ENCODE results near the gene MAP2K6.

The MAP2K6 gene

DNA sequence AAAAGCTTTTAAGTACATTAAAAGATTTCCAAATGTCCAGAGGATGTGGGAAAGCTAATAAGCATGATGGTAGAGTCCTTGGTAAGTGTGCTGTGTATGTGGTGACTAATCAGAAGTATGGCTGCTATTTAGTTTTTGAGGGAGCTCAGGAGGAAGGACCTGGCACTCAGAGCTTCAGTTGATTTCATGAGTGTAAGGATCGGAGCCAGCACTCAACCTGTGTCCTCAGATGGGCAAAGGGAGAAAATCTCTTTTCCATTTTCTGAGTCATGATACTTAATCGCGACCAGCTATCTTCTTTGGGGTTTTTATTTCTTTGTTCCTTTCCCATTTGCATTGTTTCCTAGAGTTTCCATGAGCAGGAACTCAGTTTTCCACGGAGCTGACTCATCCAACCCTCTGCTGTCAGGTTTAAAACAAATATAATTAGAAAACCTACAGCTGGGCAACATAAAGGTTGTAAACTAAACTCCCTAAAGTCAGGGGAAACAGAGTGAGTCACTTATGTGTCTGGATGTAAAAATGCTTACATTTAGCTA, 125.4 kb downstream of the MAP2K6 start:
- no peak for DNase-seq

DNA sequence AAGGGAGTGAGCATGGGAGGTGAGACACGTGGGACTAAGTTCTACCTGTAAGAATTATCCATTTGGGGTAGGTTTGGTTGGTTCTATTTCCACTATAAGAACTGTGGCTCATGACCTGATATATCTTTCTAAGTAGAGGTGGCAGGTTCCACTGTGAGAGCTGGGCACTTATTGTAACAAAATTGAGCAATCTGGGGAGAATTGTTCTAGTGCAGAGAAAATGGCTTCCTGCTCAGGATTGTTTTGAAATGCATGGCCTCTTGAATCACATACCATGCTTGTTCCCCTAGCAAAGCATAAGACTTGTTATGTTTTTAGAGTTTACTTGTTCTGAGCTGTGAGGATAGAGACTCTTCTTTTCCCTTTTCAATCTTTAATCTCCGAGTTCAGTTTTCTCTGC, 125.9 kb downstream of the MAP2K6 start:
- DNase-seq, result no peak

DNA sequence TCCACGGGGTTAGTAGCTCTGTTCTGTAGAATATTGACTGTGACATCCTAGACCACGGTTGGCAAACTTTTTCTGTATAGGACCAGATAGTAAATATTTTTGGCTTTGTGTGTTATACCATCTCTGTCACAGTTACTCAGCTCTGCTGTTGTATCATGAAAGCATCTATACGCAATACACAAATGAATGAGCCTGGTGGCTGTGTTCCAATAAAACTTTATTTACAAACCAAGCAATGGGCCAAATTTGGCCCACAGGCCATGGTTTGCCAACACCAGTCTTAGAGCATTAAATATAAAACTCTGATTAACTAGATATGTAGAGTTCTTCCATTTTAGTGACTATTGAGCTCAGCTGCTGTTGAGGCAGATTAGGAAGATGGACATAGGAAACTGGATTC, 132.7 kb downstream of the MAP2K6 start:
- no peak for DNase-seq

DNA sequence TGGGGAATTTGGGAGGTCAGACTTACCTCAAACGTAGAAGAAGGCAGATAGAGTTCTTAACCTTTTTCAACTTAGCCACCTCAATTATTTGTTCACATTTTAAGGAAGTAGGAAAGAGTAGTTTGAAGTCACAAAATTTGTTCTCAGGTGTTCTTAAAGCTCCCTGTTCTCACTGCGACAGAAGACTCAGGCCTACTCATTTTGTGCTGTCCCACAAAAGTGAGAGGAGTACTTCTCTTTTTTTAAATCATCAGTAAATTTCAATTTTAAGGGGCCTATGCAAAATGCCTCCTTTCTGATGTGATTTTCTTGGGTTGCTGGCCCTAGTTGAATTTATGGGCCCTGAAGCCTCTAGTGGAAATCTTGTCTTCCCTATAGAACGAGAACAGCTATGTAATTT, 133.4 kb downstream of the MAP2K6 start:
- DNase-seq, result no peak

DNA sequence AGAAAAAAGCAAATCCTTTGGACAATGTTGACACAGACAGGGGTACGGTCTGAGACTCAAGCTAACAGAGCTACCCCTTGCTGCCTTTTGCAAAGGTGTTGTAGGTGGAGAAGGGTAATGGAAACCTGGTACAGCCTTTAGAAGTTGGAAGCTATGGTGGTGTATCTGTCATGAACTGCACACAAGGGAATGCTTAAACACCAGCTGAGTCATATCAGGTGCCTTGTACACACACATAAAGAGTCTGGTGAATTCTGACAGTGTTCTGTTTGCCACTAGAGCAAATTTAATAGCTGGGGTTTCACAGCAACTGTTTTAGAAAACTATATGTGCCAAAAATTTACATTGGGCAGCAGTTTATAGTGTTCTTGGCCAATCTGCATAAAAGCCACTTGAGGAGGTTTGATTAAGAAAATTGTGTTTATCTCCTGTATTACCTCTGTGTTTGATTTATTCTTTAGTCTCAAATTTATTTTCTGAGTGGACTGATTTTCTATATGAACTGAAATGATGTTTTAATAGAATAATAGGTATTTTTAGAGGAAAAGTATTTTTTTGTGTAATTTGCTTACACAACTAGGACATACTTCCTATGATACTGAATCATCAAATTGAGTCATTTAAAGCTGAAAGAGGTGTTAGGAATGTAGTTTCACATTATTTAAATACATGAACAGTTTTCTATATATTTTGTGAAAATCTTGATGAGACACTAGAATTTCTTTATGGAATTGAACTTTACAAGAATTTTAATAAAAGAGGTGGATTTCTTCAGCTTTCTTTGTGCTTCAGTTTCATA, 136.9 kb downstream of the MAP2K6 start:
- DNase-seq, result no peak

DNA sequence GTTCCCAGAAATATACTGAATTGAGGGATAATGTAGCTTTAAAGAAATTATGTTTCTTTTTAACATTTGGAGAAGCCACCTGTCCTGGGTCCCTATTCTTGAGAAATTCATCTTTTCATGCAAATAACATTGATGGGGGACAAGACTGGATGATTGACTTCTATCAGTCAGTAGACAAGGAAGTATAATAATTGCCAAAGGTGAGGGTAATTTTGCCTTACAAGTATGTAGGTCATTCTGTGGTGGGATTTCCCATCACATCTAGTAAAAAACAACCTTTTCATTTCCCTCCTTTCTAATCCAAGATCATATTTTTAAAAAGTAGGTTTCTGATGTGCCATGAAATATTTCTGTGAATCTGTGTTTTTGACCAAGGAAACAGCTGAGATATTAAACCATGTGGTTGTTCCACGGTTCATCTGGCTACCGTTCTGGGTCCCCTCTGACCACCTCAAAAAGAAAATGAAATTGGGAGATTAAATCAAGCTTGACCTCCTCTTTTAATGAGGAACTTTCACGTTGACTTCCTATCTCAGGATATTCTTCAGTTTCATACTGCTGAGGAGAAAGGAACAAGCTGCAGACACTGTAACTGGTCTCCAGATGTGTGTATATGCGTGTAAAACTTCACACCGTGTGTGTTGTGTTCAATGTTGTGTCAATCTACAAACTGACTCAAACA, 138.6 kb downstream of the MAP2K6 start:
- no peak for DNase-seq

DNA sequence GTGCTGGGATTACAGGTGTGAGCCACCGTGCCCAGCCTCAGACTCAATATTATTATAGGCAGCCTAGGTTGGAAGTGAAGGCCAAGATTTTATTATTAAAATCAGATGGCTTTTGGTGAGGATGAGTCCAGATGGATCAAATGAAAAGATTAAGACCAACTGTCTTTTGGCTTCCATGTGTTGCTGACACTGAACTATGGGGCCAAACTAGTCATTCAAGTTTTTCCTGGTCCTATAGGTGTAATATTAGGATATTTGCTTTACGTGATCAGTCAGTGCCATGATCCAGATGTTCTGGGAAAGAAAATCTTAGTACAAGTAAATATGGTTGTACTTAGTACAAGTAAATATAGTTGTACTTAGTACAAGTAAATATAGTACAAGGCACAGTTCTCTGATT, 140.6 kb downstream of the MAP2K6 start:
- DNase-seq, result no peak

DNA sequence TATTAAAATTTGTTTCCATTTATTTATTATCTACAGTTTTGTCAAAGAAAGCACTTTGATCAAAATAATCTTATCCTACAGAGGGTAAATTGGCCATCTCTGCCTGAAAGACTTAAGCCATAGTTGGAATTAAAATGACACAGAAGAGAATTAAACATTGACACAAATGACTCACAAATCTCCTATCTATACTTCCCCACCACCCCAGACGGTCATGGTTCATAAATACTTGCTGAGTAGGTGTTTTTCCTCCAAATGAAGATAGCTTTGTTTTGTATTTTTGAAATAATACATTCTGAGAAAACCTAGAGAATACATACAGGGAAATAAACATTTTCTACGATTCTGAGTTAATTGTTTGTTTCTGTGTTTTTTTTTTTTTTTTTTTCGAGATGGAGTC, 142.8 kb downstream of the MAP2K6 start:
- no peak for DNase-seq

DNA sequence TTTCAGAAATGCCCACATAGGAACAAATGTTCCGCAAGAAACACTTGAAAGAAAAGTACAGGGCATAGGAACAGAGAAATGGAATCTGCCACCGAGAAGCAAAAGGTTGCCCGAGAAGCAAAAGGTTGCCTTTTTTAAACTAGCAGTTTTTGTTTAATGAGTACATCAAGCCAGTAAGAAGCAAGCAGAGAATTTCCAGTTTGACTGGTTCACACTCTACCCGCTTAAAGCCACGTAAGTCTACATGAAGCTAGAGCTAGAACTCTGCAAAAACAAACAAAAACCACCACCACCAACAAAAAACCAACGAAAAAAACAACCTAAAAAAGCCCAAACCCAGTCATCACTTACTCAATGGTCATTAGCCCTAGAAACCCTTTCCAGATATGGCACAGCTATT, 144.3 kb downstream of the MAP2K6 start:
- no peak for DNase-seq

DNA sequence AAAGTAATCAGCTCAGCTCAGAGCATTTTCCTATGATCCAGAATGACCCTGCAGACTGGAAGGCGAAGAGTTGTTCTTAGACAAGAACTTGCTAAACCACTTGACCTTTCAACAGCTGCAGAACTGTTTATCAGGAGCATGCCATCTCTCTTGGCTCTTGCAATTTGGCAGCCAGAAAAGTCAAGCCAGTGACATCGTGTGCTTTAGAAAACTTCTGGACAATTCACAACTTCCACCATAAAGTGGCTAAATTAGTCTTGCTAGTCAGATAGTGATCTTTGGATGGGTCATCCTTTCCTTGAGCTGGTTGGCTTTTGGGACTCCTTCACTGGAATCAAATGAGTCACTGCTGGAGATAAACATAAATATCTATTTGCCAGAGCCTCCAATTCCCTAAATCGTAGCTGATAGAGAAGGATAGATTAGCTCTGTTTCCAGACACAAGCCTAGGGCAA, 146.5 kb downstream of the MAP2K6 start:
- DNase-seq, result no peak

DNA sequence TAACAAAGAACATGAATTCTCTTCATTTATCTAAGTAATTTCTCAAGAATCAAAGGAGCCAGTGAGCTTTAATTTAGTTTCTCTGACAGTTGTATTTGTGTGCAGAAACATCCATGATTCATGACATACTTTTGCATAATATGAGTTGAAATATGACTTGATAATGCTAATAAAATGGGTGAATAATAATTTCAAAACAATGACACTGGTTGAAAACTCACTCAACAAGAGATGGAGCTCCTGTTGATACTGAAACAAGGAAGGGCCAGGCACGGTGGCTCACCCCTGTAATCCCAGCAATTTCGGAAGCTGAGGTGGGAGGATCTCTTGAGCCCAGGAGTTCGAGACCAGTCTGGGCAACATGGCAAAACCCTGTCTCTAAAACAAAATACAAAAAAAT, 147.0 kb downstream of the MAP2K6 start:
- no peak for DNase-seq

DNA sequence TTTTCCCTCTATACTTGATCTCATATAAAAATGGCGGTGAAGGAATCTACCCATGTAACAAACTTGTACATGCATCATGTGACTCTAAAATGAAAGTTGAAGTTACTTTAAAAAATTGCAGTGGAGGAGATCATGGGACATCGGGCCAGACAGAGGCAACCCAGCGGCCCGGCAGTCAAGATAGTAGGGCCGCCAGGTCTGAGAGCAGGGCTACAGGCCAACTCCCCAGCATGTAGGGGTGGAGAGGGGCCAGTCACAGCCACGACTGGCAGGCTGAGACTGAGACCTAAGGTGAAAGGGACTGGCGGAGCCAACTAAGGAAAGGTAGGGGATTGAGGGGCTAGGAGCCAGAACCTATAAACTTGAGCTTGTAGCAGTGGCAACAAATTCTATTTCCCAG, 150.9 kb downstream of the MAP2K6 start:
- no peak for DNase-seq

DNA sequence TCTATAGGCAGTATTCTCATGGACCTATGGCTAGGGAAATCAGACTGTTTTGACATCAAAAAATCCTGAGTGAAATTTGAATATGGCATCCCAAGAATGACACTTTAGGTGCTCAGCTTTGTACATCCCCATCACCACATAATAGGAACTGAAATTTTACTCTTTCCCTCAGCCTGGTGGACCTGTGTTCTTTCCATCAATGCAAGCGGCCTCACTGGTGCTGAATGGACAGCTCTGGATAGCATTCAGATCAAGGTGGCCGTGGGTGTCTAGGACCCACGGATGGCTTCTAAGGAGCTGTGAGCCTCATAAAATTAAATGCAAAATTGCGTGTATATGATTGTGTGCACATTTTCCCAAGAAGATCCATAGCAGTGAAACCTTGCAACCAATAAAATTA, 152.6 kb downstream of the MAP2K6 start:
- DNase-seq, result no peak

DNA sequence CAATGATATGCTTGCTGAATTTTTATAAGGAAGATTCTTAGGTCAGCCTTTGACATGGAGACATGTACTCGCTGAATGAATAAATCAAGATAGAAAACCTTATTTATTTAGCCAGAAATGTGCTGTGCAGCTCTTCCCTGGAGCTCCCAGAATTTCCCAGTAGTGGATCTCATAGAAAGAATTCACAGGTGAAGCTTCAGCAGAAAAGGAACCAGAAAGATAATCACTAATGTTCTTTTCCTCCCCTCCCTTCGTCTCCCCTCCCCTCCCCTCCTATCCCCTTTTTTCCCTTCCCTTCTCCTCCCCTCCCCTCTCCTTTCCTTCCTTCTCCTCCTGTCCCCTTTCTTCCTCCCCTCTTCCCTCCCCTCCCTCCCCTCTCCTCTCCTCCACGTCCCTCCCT, 158.2 kb downstream of the MAP2K6 start:
- no peak for DNase-seq

DNA sequence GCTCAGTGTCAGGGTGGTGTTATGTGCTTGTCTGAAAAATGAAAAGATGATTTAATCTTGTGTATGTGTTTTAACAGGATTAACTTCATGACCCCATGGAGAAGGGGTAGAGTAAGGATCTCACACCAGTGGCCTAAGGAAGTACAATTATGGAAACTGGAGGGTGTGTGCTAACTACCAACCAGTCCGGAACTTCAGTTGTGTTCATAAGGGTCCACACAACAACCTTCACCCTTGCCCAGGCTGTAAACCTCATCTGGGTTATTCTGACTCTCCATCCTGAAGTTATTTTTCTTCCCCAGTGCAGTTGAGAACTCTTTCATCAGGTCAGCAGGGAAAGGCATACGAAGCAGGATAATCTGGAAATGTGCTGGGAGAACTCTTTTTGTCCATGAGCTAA, 158.9 kb downstream of the MAP2K6 start:
- no peak for DNase-seq

DNA sequence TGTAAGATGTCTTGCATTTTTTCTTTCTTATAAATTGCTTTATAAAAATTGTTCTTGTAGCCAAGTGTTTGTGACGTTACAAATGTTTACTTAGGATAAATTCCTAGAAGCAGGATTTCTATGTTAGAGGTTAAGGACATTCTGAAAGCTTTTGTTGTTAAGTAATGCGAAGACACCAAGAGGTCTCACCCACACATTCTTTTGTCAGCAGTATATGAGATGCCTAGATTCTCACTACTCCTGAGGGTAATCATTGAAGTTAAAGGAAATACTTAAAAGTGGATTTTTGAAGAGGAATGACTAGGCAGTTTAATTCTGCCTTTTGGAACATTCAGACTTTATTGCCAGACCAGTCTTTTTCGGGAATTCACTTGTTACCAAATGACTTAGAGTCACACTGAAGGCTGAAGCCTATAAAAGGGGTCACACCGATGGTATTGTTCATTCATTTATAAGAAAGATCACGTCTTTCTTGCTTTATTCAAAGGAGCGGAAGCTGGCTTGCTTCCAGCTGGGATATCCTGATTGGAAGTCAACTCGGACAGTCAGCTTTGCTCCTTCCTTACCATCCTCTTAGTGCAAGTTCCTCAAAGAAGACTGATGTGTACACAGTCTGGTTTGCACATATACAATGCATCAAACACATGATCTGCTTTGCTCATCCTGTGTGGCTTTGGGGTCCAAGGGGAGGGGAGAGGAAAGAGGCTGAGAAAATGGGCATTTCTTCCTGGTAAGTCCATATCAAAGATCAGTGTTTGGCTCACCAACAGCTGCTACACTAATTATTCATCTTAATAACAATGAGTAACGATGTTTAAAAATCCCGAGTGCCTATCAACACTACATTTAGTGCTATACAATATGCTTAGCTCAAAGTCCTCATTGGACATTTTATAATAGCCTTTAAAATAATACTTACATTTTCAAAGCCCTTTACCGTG, 160.0 kb downstream of the MAP2K6 start:
- DNase-seq, result no peak

DNA sequence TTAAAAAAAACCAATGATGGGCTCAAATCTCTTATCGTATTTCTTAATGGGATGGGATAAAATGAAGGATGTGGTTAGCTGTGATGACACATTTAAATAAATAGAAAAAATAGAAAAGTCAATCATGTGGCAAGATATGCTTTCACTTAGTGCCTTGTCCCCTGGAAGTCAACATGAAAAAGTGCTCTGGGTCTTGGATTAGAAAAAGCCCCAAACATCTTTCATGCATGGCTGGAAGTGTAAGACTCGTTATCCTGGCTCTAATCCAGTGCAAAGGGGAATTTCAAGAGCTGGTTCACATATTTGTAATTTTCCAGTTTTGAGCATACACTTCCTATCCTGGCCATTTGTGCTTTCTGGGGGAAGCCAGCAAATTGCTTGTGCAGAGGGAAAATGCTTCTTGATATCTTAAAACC, 160.9 kb downstream of the MAP2K6 start:
- no peak for DNase-seq

DNA sequence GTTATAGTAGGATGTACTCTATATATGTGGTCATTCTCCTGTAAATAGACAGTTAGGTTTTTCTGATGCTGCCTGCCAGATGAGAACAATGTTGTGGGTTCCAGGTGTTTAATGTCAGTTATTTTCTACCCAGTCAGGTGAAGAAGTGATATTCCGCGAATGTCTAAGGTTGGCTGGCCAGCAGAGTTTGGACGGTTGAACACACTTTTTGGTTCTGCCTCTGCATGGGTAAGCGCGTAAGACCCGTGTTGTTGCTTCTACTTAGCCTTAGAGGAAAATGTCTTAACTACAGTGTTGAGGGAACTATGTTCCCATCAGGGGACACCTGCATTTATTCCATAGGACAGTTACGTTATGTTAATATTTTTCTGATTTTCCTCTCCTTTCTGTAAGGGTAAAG, 162.6 kb downstream of the MAP2K6 start:
- no peak for DNase-seq

DNA sequence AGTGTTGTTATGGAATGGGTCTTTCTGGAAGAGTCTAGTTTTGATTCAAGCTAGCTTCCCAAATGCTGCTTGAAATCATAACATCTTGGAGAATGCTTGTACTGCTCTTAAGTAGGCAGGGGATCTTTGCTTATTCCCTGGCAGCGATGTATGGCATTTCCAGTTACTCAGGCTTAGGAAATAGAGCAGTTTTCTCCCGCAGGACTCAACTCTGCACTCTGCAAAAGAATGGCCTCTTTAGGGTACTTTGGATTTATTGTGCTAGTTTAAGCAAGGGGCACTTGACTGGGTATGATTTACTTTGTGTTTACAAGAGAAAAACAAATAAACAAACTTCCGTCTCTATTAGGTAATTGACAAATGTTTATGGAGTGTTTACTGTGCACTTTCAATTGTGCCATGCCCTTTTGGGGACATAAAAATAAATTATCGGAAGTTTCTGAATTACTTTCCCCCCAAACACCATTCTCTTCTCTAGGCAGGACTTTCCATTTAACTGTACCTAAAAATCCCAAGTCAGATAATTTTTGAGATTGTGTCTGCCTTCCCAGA, 164.0 kb downstream of the MAP2K6 start:
- DNase-seq, result no peak

DNA sequence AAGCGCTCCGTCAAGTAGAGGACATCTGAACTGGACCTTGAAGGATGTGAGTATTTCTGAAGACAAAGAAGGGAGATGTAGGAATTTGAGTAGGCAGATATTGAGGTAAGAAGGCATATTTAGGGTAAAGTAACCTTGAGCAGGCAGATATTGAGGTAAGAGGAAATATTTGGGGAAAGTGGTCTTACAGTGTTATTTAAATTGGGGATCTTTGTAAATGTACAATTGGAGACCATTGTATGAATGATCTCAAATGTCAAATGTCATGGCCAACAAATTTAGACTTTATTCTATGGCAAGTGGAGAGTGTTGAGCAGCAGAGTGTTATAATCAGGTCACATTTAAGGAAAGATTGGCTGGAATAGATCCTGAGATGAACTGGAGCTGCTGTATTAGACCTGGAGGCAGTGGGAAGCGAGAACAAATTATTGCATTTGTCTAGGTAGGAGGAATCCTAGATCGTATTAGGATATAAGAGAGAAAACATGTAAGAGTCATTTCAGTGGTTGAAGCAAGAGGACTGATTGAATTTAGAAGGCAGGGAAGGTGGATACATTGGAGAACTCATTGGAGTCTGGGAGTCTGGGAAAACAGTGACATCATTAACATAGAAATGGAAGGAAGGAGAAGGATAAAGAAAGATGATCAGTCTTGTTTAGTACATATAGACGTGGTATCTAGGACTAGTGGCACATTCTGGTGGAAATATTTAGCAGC, 165.6 kb downstream of the MAP2K6 start:
- no peak for DNase-seq

DNA sequence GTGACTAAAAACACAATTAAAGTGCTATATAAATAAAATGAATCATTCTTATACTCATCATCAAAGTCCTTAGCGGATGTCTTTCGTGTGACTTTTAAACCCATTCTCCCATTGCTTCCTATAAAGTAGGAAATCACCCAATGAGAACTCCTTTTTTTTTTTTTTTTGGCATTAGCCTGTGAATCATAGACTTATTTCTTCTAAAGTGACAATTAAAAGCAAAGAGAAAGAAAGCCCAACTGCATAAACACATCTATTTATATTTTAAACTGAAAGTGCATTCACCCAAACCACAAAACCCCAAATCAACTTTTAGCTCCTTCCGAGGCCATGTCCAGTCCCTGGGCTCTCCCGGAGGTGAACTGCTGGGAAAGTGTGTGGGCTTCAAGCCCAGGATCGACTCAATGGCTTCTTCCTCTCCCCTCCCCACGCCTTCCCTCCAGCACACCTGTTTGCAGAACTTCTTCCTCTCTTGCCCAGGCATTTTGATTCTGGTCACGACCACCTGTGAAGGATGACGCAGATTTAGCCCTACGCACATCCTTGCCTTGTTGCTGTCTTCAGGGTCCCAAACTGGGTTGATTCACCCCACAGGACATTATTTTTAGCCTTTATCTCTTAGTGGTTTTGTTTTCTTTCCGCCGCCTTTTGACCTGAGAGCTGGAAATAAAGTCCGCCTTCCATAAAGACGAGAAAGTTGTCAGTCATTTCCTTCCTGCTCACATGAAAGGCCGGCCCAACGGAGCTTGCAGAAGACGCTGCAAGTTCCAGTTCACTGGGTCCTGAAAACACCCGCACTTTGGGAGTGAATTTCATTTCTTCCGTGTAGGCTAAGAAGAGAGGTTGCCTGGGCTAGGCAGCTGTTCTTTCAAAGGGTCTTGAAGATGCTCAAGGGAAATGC, 166.8 kb downstream of the MAP2K6 start:
- DNase-seq, result no peak

Measured in GOT3 (cell line).